C4-2B (cell line): Measurements from ENCODE around the gene HOPX.

Experiments used
- CTCF ChIP-seq: fragments of 450-650 bp; conservative IDR thresholded peaks from 2 replicates; pipeline ENCODE4 v1.5.1; 2017; ENCODE audit warnings: mild to moderate bottlenecking
- ZFX ChIP-seq: fragments of 450-650 bp; IDR thresholded peaks from 2 replicates; pipeline ENCODE4 v1.6.1; 2017

GRCh38 chr4:56705966-56706365 is 24.9 kb upstream of the HOPX start:
- TF ChIP-seq CTCF (no peak), ZFX (no peak)
